Testis (tissue), 5 donors: ENCODE measurements around the gene RBM17. TPM values are rescaled to one million over a fixed set of nuclear protein-coding genes. Genes with fewer than 3 reads are reported as not detected.
"Not testable (repeated sequence)": the region's sequence is repeated elsewhere in the genome, so short reads cannot be mapped to it uniquely, and the experiment has no call there.

ENCODE experiments used
- DNase-seq: peaks from one replicate; pipeline ENCODE4 v3.0.0-alpha.2; 2019
- H3K27ac ChIP-seq, 2 donors: fragments of 200-600 bp; sonication (generic); one replicate each; pipeline ENCODE4 v1.5.1; 2019
- H3K27me3 ChIP-seq: fragments of 200-600 bp; sonication (generic); one replicate; pipeline ENCODE4 v1.5.1; 2019
- H3K36me3 ChIP-seq: fragments of 200-600 bp; sonication (generic); one replicate; pipeline ENCODE4 v1.5.1; 2017; ENCODE audit warnings: low read depth; ENCODE audit errors: missing control alignments
- H3K4me1 ChIP-seq: fragments of 200-600 bp; sonication (generic); one replicate; pipeline ENCODE4 v1.5.1; 2019
- H3K4me3 ChIP-seq, 2 donors: fragments of 200-600 bp; sonication (generic); one replicate each; pipeline ENCODE4 v1.5.1; 2017 to 2019
- H3K9me3 ChIP-seq: fragments of 200-600 bp; sonication (generic); one replicate; pipeline ENCODE4 v1.5.1; 2017
- POLR2A ChIP-seq: fragments of 450-650 bp; IDR thresholded peaks from one replicate; pipeline ENCODE4 v1.6.1; 2017; ENCODE audit warnings: antibody characterized with exemption, mild to moderate bottlenecking, moderate library complexity
- WGBS, 2 donors: methylation state at CpG; one replicate each; pipeline ENCODE4 v1.1.5; 2018; 5-methylcytosine and 5-hydroxymethylcytosine counted together
- intact Hi-C: fragments of 100-400 bp; cut with DNase I; formaldehyde crosslinking; loops from one replicate; pipeline ENCODE4 v1.15.1; 2023; ENCODE audit warnings: low total_unique reads
- long read RNA-seq, 2 donors: transcript quantifications; one replicate each; lab custom pipeline, GENCODE V29; 2026
- polyA plus RNA-seq: library from polyadenylated mRNA; stranded (reverse); fragments of 350-450 nt; fragmentation: Illumina TruSeq; extraction: RNeasy Lipid Tissue Mini Kit (QIAGEN cat#74804); gene quantifications from one replicate; pipeline ENCODE4 v1.2.3, GENCODE V29; 2014; ENCODE audit warnings: low read depth, low replicate concordance; ENCODE audit not compliant: insufficient read depth
- total RNA-seq, 2 donors: library from RNA; depleted of rRNA; stranded (reverse); fragments of >200 nt; gene quantifications; one replicate each; pipeline ENCODE4 v1.2.3, GENCODE V29; 2016
- TF ChIP-seq, protein P1 (sequence below), 3 experiments: fragments of 450-650 bp in 2 of 3; fragments of 200-600 bp in 1 of 3; sonication (generic) in 1 of 3; IDR thresholded peaks; one replicate each; pipeline ENCODE4 v1.5.1; 2016 to 2019; ENCODE audit warnings: antibody characterized with exemption in 3 of 3, mild to moderate bottlenecking in 2 of 3, moderate library complexity in 1 of 3

RBM17 gene
- total RNA-seq (100 to 1,000 TPM; 114 to 121 TPM), polyA plus RNA-seq (145 TPM)
- long read RNA-seq, donor 1, transcript RBM17-201 (12 exons, 2,755 nt): major isoform, 33 of 37 reads
- long read RNA-seq, donor 1, partial matches to known transcripts: 0 of 37 reads
- long read RNA-seq, donor 1, other reads (novel, unspliced or antisense): 0 of 37 reads
- long read RNA-seq, donor 2, transcript RBM17-201 (12 exons, 2,755 nt): major isoform, 10 of 29 reads
- long read RNA-seq, donor 2, partial matches to known transcripts: 17 of 29 reads
- long read RNA-seq, donor 2, other reads (novel, unspliced or antisense): 0 of 29 reads

DNA sequence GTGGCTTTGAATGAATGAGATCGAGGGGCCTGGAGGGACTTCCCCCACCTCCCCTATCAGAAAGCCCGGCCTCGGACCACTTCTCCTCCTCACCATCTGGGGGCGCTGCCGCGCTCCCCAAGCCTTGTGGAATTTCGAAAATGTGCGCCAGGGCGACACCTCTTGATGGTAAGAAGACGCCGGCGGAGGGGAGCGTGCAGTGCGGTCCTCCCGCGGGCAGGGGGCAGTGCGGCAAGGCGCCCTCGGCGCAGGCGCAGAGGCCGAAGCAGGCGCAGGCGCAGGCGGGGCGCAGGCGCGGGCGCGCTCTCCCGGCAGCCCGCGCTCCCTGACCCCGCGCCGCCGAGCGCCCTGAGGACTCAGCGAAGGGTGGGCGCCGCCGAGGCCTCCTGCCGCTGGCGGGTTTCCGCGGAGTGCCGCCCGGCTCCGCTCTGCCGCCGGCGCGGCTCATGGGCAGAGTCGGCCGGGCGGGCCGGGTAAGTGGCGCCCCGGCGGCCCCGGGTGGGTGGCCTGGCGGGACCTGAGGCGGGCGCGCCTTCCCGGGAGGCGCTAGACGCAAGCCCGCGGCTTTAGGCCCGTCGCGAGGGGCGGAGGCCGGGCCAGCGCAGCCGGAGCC is at the start of gene RBM17:
Gene RBM17 (plus strand): TSS at position 314 of the 613 bp plus-strand sequence. CDS start 8,032 bp downstream, outside the sequence.
- TF ChIP-seq, protein P1, sequence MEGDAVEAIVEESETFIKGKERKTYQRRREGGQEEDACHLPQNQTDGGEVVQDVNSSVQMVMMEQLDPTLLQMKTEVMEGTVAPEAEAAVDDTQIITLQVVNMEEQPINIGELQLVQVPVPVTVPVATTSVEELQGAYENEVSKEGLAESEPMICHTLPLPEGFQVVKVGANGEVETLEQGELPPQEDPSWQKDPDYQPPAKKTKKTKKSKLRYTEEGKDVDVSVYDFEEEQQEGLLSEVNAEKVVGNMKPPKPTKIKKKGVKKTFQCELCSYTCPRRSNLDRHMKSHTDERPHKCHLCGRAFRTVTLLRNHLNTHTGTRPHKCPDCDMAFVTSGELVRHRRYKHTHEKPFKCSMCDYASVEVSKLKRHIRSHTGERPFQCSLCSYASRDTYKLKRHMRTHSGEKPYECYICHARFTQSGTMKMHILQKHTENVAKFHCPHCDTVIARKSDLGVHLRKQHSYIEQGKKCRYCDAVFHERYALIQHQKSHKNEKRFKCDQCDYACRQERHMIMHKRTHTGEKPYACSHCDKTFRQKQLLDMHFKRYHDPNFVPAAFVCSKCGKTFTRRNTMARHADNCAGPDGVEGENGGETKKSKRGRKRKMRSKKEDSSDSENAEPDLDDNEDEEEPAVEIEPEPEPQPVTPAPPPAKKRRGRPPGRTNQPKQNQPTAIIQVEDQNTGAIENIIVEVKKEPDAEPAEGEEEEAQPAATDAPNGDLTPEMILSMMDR (IDR thresholded peaks at IDR 0.05): peak; percentile 99 to 100 (median 100)
- no peak for TF ChIP-seq POLR2A
- Histone ChIP-seq H3K27me3 (no peaks in the 10 kb centered on the region), H3K36me3 (no peaks in the 10 kb centered on the region), H3K4me3 (peak within 1 kb of the TSS; percentile 94 to 98), H3K9me3 (no peaks in the 10 kb centered on the region), H3K4me1 (peaks cover 30% of the 10 kb centered on the region), H3K27ac (peak within 1 kb of the TSS; percentile 16 to 87)
- peak; percentile 99 for DNase-seq
- 0% methylated on average over 4 to 48 of the region's 77 CpGs for WGBS, 2 donors
- intact Hi-C loops: no loop called here

DNA sequence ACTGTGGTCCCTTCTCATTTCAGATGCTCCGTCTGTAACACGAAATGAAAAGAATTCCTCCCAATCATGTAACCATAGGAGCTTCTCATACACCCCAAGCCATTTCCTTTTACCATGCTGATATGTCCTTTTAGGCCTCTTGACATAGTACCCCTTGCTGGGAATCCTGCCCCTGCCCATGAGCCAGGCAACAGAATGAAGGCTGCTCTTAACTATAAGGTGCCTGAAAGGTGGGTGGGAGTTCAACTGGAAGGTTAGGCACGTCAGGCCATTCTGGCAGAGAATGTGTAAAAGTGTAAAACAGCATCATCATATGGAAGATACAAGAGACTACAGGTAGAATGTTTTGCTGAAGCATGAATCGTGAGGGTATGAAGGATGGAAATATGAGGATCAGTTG is 49.1 kb upstream of the RBM17 start:
- H3K27ac ChIP-seq: no peak overlapping the region
- 89 to 91% methylated on average over 4 of the region's 4 CpGs for WGBS, 2 donors
- no peaks in the 10 kb centered on the region for H3K36me3 ChIP-seq
- intact Hi-C loops: no loop called here
- no peaks in the 10 kb centered on the region for H3K27me3 ChIP-seq
- TF ChIP-seq, protein P1 (IDR thresholded peaks at IDR 0.05): no peak
- no peak overlapping the region for H3K4me3 ChIP-seq
- no peaks in the 10 kb centered on the region for H3K4me1 ChIP-seq
- no peak for DNase-seq
- H3K9me3 ChIP-seq: no peaks in the 10 kb centered on the region

- Histone ChIP-seq H3K4me1 (no peaks in the 10 kb centered on the region), H3K4me3 (no peak overlapping the region), H3K27me3 (no peaks in the 10 kb centered on the region), H3K9me3 (no peaks in the 10 kb centered on the region), H3K36me3 (no peaks in the 10 kb centered on the region), H3K27ac (no peak overlapping the region)
- intact Hi-C loops: no loop called here
- TF ChIP-seq, protein P1 (IDR thresholded peaks at IDR 0.05): no peak
- no peak for TF ChIP-seq POLR2A
- DNase-seq: no peak
- 91 to 92% methylated on average over 5 of the region's 5 CpGs for WGBS, 2 donors
These were observed 48.6 kb upstream of the RBM17 start for GRCh38 chr10:6040205-6040604.

GRCh38 chr10:6043377-6043776 is 45.5 kb upstream of the RBM17 start:
- H3K36me3 ChIP-seq, intact Hi-C loops, H3K4me3 ChIP-seq: not testable (repeated sequence)

DNA sequence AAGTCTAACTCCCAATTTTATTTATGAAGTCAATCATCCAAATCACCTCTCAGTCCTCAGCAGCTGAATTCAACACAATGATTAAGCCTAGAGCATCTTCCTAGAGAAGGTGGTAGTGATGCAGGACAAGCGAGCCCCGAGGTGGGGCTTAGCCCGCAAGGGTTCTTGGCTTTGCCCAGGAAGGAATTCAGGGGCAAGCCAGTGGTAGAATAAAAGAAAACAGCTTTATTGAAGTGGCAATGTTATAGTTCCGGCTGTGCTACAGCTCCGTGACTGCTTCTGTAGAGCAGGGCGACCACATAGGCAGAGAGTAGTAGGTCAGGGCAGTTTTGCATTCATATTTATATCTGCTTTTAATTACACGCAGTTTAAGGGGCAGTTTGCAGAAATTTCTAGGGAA is 44.8 kb upstream of the RBM17 start:
- WGBS, 2 donors: 79 to 82% methylated on average over 7 of the region's 7 CpGs
- intact Hi-C loops: no loop called here
- no peaks in the 10 kb centered on the region for H3K27me3 ChIP-seq
- H3K4me1 ChIP-seq: no peaks in the 10 kb centered on the region
- H3K27ac ChIP-seq: no peak overlapping the region
- H3K4me3 ChIP-seq: no peak overlapping the region
- H3K36me3 ChIP-seq: no peaks in the 10 kb centered on the region
- H3K9me3 ChIP-seq: no peaks in the 10 kb centered on the region
- DNase-seq: no peak
- no peak for TF ChIP-seq POLR2A
- TF ChIP-seq, protein P1 (IDR thresholded peaks at IDR 0.05): no peak

More at GRCh38 chr10:6043377-6043776, 45.5 kb upstream of the RBM17 start:
- not testable (repeated sequence) for H3K27me3 ChIP-seq, H3K27ac ChIP-seq, DNase-seq, H3K4me1 ChIP-seq, H3K9me3 ChIP-seq
- 88 to 92% methylated on average over 6 of the region's 6 CpGs for WGBS, 2 donors
